ENCODE measurements around the gene SCUBE1. TPM values are rescaled to one million over a fixed set of nuclear protein-coding genes. Genes with fewer than 3 reads are reported as not detected.

SCUBE1 gene
- total and polyA plus RNA-seq, 2 donors (not counting 3 experiments of a cell fraction or from before 2014, with no cell fraction given) = 0.07 TPM; not detected in 1

DNA sequence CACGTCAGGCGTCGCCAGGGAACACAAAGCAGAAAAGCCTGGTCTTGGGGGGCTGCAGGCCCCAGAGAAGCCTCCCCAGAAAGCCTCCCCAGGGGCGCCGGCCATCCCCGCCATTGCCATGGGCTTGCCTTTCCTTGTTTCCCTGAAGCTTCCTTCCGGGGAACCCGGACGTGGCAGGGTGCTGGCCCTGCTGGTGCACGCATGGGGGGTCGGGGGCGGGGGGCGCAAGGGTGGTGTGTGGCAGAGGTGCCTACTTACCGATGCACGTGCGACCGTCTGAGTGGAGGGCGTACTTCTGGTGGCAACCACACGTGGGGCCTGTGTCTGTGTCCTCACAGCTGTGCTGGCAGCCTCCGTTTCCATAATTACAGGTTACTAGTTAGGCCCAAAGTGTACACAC is 85.2 kb downstream of the SCUBE1 start:
- intact Hi-C loops (cut with micrococcal nuclease) (no loop called here), dilution Hi-C loops (cut with MboI; ENCODE audit: extremely low pct_ligation_motif_present, low sequenced_read_pairs) (no loop called here)
- no peak for FAIRE-seq
- no peak for TF ChIP-seq GATA2 (IDR thresholded peaks at IDR 0.05; ENCODE audit: insufficient read depth, insufficient read length, low read depth, low read length)
- Histone ChIP-seq H4K20me1 (replicated peaks; ENCODE audit: control insufficient read depth, extremely low read depth, insufficient read depth, low read length) (no peaks in the 10 kb centered on the region), H3K9me1 (replicated peaks; ENCODE audit: control insufficient read depth, extremely low read depth, insufficient read depth, low read length) (no peaks in the 10 kb centered on the region), H3K9ac (replicated peaks; ENCODE audit: extremely low read depth, insufficient read depth, low read length) (no peak overlapping the region), H3K79me2 (ENCODE audit: control insufficient read depth, insufficient read depth, low read length) (no peaks in the 10 kb centered on the region), H3K9me3 (replicated peaks; ENCODE audit: control insufficient read depth, insufficient read depth, low read length) (no peaks in the 10 kb centered on the region), H2AFZ (ENCODE audit: low read depth, low read length) (no peak overlapping the region), H3K36me3 (ENCODE audit: control insufficient read depth in 2 of 2, extremely low read depth in 1 of 2, insufficient read depth in 2 of 2, low read length in 2 of 2) (no peaks in the 10 kb centered on the region), H3K4me1 (ENCODE audit: control insufficient read depth, extremely low read depth, insufficient read depth, low read length) (peaks cover 3% of the 10 kb centered on the region), H3K27me3 (ENCODE audit: control insufficient read depth in 2 of 2, insufficient read depth in 2 of 2, low read length in 2 of 2) (no peaks in the 10 kb centered on the region), H3K4me2 (ENCODE audit: insufficient read depth, low read length) (no peak overlapping the region), H3K4me3 (replicated peaks in 1 of 3; ENCODE audit: insufficient read depth in 1 of 3, low read depth in 1 of 3, low read length in 3 of 3) (no peak overlapping the region), H3K27ac (ENCODE audit: insufficient read depth, low read depth, low read length) (no peak overlapping the region)
- DNase-seq (ENCODE audit: low read depth, low spot score) = no peak
- ChIA-PET CTCF (interaction anchor here (0.8 to 4.0 kb wide), 3 partner anchors 12 to 89 kb away, joined by 3 to 26 read pairs (median 10); no protein-coding TSS in a partner anchor), POLR2A (no interaction called here)
- BruUV-seq (replicated peaks) = no TSS peak

GRCh38 chr22:43257549-43257948 is 85.6 kb downstream of the SCUBE1 start:
- Histone ChIP-seq H3K9me3 (replicated peaks; ENCODE audit: control insufficient read depth, insufficient read depth, low read length) (no peaks in the 10 kb centered on the region), H3K9ac (replicated peaks; ENCODE audit: extremely low read depth, insufficient read depth, low read length) (no peak overlapping the region), H3K9me1 (replicated peaks; ENCODE audit: control insufficient read depth, extremely low read depth, insufficient read depth, low read length) (no peaks in the 10 kb centered on the region), H3K27ac (ENCODE audit: insufficient read depth, low read depth, low read length) (no peak overlapping the region), H3K36me3 (ENCODE audit: control insufficient read depth in 2 of 2, extremely low read depth in 1 of 2, insufficient read depth in 2 of 2, low read length in 2 of 2) (no peaks in the 10 kb centered on the region), H3K27me3 (ENCODE audit: control insufficient read depth in 2 of 2, insufficient read depth in 2 of 2, low read length in 2 of 2) (no peaks in the 10 kb centered on the region), H3K79me2 (ENCODE audit: control insufficient read depth, insufficient read depth, low read length) (no peaks in the 10 kb centered on the region), H4K20me1 (replicated peaks; ENCODE audit: control insufficient read depth, extremely low read depth, insufficient read depth, low read length) (no peaks in the 10 kb centered on the region), H2AFZ (ENCODE audit: low read depth, low read length) (no peak overlapping the region), H3K4me1 (ENCODE audit: control insufficient read depth, extremely low read depth, insufficient read depth, low read length) (no peaks in the 10 kb centered on the region), H3K4me2 (ENCODE audit: insufficient read depth, low read length) (no peak overlapping the region), H3K4me3 (replicated peaks in 1 of 3; ENCODE audit: insufficient read depth in 1 of 3, low read depth in 1 of 3, low read length in 3 of 3) (no peak overlapping the region)
- FAIRE-seq = peak; percentile 50
- ChIA-PET POLR2A (no interaction called here), CTCF (interaction anchor here (0.8 to 4.0 kb wide), 3 partner anchors 12 to 89 kb away, joined by 3 to 26 read pairs (median 10); no protein-coding TSS in a partner anchor)
- peak; percentile 75 for DNase-seq (ENCODE audit: low read depth, low spot score)
- BruUV-seq (replicated peaks) = no TSS peak
- intact Hi-C loops (cut with micrococcal nuclease) = no loop called here
- no peak for TF ChIP-seq MYC (IDR thresholded peaks at IDR 0.05; ENCODE audit: low read depth, low read length)
- no peak for TF ChIP-seq EZH2 (IDR thresholded peaks at IDR 0.05; ENCODE audit: borderline replicate concordance, low read depth, low read length, severe bottlenecking)
- no peak for TF ChIP-seq CTCF (IDR thresholded peaks at IDR 0.05; ENCODE audit: extremely low read depth in 1 of 2, insufficient read depth in 1 of 2, low read depth in 1 of 2, low read length in 2 of 2)
- no peak for TF ChIP-seq MAX (IDR thresholded peaks at IDR 0.05; ENCODE audit: insufficient read depth, insufficient read length)
- TF ChIP-seq FOS (IDR thresholded peaks at IDR 0.05; ENCODE audit: borderline replicate concordance, insufficient read depth, low read length) = no peak
- TF ChIP-seq POLR2A (IDR thresholded peaks at IDR 0.05; ENCODE audit: low read depth, low read length) = no peak
- no peak for TF ChIP-seq POLR2AphosphoS5 (IDR thresholded peaks at IDR 0.05; ENCODE audit: insufficient read depth, low read depth, low read length)
- no peak for TF ChIP-seq GATA2 (IDR thresholded peaks at IDR 0.05; ENCODE audit: insufficient read depth, insufficient read length, low read depth, low read length)
- dilution Hi-C loops (cut with MboI; ENCODE audit: extremely low pct_ligation_motif_present, low sequenced_read_pairs) = no loop called here

Measured in endothelial cell of umbilical vein (primary cell).